COLO829 (cell line): ENCODE data around the gene PIK3R1.

Experiments
- DNase-seq: peaks from one replicate; pipeline ENCODE4 v3.0.0; 2012; ENCODE audit warnings: low spot score

The PIK3R1 gene

GRCh38 chr5:68271124-68271523, 55.6 kb downstream of the PIK3R1 start:
- no peak for DNase-seq

GRCh38 chr5:68272289-68272688, 56.7 kb downstream of the PIK3R1 start:
- no peak for DNase-seq

DNA sequence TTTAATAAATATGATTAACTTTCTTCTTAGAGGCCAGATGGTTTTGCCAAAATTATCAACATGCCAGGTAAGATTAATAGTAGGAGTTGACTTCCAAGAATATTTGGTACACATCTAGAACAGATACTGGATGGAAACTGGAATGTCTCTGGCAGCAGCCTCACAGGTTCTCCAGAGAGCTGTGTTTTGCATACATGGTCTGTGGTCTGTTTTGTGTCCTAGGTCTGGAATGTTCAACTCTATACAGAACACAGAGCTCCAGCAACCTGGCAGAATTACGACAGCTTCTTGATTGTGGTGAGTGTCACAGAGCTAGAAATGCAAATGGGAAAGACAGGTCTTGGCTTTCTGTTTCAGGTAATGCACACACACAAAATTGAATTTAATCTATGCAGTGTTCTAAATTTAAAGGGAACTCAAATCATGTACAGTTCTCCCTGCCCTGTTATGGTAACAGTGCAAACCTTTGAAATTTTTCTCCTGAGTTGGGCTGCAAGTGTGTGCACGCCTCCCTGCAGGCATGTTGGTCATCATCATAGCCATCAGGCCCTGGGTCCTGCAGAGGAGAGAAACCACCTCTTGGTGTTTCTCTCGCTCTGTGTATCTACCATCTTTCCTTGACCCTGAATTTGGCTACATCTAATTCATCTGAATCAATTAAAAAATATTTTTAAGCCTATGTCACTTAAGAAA, 58.3 kb downstream of the PIK3R1 start:
- DNase-seq: no peak

GRCh38 chr5:68274847-68275651, 59.5 kb downstream of the PIK3R1 start:
- DNase-seq: no peak

DNA sequence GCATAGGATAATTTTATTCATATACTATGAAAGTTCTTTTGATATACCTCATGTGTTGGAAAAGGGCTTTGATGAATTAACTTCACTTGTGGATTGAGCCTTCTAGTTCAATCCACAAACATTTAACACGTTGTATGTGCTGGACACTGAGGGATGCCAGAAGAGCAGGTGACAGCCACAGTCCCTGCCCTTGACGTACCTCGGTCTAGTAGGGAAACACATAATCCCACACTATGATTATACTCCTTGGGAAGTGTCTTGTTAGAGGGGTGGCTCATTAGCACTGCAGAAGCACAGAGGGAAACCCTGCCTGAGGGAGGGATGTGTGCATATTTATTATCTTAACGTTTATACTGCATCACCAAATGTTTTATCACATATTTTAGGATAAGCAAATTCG, 61.2 kb downstream of the PIK3R1 start:
- no peak for DNase-seq

DNA sequence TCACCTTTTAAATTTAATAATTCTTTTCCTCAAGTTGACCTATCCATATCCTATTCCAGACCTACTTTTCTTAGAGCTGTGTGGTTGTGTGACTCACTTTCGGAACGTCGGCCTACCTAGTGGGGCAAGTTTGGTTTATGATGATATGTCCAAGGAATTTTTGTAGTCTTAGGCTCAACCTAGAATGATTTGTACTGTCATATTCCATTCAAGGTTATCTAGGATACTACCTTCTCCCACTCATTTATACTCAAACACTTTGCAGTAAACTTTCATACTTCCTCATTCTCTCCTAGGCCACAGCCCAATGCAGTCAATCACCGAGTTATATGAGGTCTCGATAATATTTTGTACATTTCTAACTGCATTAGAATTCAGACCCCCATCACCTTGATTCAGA, 61.9 kb downstream of the PIK3R1 start:
- DNase-seq: no peak

DNA sequence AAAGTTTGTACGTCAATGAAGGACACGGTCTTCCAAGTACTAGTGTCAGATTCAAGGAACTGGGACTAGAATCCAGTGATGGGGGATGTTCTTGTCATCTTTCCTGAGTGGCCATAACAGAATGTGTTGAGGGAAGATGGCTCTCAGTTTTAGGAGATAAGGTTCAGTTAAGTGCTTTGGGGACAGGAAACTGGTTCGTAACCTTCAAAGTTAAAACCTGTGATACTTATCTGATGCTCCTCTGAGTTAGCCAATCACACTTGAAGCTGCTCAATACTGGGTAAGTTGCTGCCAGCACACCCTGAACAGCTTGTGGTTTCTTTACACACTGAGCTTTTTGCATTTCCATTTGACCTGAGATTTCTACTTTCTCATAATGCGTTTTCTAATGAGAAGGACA, 64.4 kb downstream of the PIK3R1 start:
- no peak for DNase-seq

GRCh38 chr5:68282001-68282400, 66.4 kb downstream of the PIK3R1 start:
- no peak for DNase-seq

DNA sequence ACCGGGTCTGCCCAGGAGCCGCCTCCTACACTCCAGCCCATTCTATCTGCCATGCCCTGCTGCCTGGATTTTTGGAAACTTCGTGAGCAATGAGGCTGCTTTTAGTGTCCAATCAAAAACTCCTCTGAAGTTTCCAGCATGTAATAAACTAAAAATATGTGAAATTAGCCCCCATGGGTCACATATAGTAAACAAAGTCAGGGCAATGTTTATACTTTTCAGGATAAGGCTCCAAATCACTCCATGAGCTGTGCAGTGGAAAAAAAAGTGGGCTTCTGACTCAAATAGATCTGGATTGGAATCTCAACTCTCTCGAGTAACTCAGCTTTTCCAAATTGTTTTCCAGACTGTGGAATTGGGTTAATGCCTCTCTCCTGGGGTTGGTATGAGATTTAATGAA, 68.2 kb downstream of the PIK3R1 start:
- DNase-seq: no peak

- no peak for DNase-seq
These were observed 69.7 kb downstream of the PIK3R1 start for GRCh38 chr5:68285075-68285840.

GRCh38 chr5:68285851-68286611, 70.5 kb downstream of the PIK3R1 start:
- peak; percentile 3 for DNase-seq

DNA sequence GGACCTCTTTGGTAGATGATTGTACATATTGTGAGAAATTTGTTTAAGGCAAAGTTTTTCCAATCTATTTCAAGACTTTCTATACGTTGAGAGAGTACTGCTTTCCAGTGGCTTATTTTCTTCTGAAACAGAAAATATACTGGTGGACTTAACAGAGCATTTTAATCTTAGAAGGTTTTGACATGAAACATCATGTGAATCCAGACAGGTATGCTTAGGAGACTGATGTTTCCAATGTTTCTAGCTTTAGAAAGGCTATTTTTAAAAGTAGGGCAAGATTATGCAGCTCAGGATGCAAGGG, 71.0 kb downstream of the PIK3R1 start:
- no peak for DNase-seq

DNA sequence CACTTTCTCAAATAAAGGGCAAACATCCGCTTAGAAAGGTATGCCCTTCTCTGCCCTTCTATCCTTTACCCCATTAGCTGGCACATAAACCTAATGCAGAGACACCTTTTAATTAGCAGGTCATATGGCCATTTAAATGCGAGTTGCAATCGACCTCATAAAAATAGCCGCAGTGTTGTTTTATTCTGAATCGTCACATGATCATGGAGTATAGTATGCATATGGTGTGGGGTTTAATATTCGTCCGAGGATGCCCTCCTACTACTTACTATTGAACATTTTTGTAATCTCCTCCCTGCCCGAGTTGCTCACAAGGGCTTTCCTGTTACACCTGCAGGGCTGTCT, 72.0 kb downstream of the PIK3R1 start:
- DNase-seq: no peak

DNA sequence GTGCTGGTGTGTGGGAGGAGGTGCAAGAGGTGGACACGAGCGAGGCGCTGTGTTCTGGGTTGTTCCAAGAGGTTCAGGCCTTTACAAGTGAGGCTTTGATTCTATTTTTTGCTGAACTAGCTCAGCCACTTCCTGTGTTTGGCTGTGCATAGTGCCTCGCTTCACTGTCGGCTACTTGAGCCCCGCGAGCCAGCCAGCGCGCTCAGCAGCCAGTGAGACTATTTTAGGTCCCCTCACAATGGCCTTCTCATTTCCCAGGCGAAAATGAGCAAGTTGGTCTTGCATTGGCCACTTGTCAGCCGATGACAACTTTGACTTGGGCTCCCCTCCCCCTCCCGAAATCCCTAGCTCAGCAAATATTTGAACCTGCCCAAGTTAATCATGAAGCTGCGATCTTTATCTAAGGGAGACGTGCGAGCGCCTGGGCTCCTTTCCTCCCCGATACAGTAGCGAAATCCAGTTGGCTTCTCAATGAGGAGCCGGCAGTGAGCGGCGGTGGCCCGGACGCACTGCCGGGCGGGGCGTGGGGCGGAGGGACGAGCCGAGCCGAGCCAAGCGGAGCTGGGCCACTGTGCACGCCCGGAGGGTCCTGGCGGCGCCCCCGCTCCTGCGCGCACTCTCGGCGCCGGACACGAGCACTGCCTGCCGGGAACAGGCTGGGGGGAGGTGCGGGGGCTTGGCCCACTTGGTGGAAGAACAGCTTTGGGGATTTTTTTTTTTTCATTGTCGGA, 72.6 kb downstream of the PIK3R1 start:
- peak; percentile 40 for DNase-seq

GRCh38 chr5:68288707-68289134, 73.2 kb downstream of the PIK3R1 start:
- DNase-seq: no peak

DNA sequence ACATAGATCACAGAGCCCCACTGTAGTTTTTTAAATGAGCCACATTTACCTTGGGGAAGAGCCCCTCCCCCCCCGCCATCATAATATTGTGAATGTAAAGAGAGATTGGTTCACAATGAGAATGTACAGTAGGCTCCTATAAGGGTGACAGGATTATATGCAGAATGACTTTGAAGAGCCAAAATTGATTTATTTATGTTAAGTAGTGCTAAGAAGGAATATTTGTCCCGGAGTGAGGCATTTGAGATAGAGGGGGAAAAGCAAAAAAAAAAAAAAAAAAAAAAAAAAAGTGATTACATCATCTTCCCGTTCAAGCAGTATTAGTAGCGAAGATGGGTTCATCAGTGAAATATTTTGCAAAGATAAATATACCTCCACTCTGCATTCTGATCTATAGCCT, 73.9 kb downstream of the PIK3R1 start:
- DNase-seq: no peak

- no peak for DNase-seq
These were observed 74.7 kb downstream of the PIK3R1 start for GRCh38 chr5:68290260-68290674.

GRCh38 chr5:68290847-68291246, 75.3 kb downstream of the PIK3R1 start:
- no peak for DNase-seq

DNA sequence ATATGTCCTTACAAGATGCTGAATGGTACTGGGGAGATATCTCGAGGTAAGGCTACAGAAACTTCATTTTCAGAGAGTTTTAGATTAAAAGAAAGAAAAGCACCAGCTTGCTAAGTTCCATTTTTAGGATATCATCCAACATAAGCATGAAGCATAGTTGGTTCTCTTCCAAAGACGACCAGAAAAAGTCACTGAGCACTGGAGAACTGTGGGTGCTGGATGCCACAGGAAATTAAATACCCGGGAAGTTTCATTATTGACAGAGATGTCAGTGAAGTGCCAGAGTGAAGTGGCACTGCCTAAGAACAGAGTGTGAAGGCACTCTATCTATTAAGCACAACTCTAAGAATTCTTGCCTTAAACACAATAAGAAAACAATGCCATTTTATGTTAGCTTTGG, 76.8 kb downstream of the PIK3R1 start:
- no peak for DNase-seq

DNA sequence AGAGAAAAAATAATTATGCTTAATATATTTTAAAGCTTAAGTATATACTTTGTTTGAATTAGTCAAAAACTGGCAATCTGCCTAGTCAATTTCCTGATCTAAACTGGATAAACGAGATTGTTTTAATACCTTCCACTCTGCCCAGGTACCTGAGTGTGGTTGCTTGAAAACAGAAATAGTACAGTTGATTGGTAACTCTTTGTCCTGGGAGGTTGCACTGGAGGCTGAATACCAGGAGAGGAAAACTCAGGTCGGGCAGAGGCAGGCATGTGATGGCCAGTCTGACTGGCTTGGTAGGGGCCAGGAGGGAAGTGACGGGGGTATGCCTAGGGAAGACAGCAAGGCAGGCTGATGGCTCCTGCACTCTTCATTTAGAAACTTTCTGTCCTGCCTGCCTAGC, 80.2 kb downstream of the PIK3R1 start:
- no peak for DNase-seq

- no peak for DNase-seq
These were observed 81.3 kb downstream of the PIK3R1 start for GRCh38 chr5:68296895-68297294.

DNA sequence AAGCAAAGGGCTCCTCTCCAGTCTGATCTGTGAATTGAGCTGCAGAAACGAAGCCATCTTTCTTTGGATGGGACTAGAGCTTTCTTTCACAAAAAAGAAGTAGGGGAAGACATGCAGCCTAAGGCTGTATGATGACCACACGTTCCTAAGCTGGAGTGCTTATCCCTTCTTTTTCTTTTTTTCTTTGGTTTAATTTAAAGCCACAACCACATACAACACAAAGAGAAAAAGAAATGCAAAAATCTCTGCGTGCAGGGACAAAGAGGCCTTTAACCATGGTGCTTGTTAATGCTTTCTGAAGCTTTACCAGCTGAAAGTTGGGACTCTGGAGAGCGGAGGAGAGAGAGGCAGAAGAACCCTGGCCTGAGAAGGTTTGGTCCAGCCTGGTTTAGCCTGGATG, 82.1 kb downstream of the PIK3R1 start:
- DNase-seq: no peak
